HG03095 (cell line): ENCODE results near the gene ACAN.

Experiments
- ATAC-seq: cut with Tn5 transposase; IDR thresholded peaks from one replicate; pipeline ENCODE4 v1.9.1; 2021; ENCODE audit warnings: moderate library complexity; ENCODE audit not compliant: unreplicated experiment

The ACAN gene

DNA sequence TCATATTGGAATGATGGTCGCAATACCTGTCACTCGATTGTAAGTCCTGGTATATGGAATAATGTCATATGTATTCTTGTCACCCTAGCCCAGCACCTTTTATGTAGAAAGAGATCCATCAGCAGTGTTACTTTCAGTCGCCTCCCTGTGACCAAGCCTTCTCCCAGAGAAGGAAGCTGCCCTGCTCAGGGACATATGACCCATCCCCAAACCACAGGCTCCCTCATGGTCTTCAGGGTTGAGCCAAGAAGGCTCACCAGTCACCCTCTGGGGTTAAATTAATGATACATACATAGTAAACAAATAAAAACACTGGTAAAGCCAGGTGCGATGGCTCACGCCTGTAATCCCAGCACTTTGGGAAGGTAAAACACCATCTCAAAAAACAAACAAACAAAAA lies 114.5 kb downstream of the ACAN start:
- ATAC-seq = no peak

DNA sequence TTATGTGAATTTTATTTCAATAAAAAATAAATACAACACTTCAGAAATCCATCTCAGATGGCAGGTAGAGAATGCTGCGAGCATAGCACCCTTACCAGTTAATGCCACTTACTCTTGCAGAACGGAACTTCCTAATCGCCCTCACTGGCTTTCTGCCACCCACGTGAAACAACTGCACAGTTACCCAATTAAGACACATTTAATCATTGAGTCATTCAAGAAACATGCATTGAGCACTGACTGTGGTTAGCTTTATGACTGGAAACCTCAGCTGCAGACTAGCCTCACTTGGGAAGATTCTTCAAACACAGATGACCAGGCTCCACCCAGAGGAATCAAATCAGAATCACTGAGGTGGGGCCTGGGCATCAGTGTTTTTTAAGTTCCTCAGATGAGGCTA lies 115.5 kb downstream of the ACAN start:
- peak; percentile 58 for ATAC-seq

DNA sequence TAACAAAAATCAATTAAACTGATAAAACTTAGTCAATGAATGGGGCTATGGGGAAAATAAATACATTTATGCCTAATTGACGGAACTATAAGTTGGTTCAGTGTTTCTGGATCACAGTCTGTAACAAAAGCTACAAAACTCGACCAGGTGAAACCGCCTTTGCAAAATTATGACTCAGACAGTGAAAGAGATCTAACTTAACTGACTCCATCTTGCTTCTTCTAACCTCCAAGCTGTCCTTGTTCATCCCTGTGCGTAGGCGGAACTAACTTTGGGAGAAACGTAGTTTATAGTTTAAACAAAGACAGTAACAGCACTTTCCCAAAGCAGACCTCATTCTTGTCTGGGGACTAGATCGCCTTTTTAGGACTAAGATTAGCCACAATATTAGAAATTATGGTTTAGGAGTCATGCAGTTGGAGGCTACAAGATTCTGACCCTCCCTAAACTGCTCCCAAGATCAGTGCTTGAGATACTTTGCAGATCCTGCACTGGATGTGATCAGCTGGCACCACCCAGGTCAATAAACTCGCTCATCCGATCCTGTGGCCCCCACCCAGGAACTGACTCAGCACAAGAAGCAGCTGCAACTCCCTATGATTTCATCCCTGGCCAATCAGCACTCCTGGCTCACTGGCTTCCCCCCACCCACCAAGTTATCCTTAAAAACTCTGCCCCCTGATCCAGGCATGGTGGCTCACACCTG lies 117.1 kb downstream of the ACAN start:
- no peak for ATAC-seq

DNA sequence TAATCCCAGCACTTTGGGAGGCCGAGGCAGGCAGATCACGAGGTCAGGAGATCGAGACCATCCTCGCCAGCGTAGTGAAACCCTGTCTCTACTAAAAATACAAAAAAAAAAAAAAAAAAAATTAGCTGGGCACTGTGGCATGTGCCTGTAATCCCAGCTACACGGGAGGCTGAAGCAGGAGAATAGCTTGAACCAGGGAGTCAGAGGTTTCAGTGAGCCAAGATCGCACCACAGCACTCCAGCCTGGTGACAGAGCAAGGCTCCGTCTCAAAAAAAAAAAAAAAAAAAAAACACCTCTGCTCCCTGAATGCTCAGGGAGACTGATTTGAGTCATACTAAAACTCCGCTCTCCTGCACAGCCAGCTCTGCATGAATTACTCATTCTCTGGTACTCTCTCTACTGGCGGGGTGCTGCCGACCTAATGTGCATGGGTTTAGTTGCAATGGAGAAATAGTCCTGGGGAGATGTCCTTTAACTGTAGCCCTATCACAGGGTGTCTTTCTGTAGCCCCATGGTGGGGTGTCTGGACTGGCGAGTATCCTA lies 117.7 kb downstream of the ACAN start:
- ATAC-seq = peak; percentile 67
